Esophagus mucosa (tissue), 1 donor: Measurements from ENCODE around the gene OTOF. TPM values are rescaled to one million over a fixed set of nuclear protein-coding genes. Genes with fewer than 3 reads are reported as not detected.

Experiments used
- total RNA-seq: library from RNA; stranded (reverse); gene quantifications from one replicate; pipeline ENCODE4 v1.2.4, GENCODE V29; 2023
- donor health status: DM: yes; HTN: yes; CAD: no.

Gene OTOF
- total RNA-seq, 1 donor from 2014 or later, result not detected

Other genes with a start within 250 kb of the OTOF start
- gene HADHA, start 233.5 kb downstream of the OTOF start, total RNA-seq, result 109 TPM
- 104 TPM for gene HADHB, start 233.2 kb downstream of the OTOF start, total RNA-seq
- gene SELENOI, start 132.0 kb downstream of the OTOF start, total RNA-seq, result 32.1 TPM
- gene ADGRF3, start 131.3 kb downstream of the OTOF start, total RNA-seq, result 0.04 TPM
- gene DRC1, start 76.2 kb downstream of the OTOF start, total RNA-seq, result not detected
- not detected for gene CIB4, start 163.2 kb upstream of the OTOF start, total RNA-seq
- 0.44 TPM for gene KCNK3, start 214.6 kb upstream of the OTOF start, total RNA-seq